ENCODE measurements around the gene PDHB.

The PDHB gene

GRCh38 chr3:58434990-58435389 is 1.4 kb upstream of the PDHB start:
- DNase-seq, result no peak

GRCh38 chr3:58434511-58434910 is 879 bp upstream of the PDHB start:
- DNase-seq, result no peak

GRCh38 chr3:58434168-58434504 is 504 bp upstream of the PDHB start:
- DNase-seq, result no peak

GRCh38 chr3:58432905-58433304 is 727 bp downstream of the PDHB start:
- DNase-seq, result no peak

- DNase-seq, result no peak
Observed at GRCh38 chr3:58429657-58430056, 4.0 kb downstream of the PDHB start.

- DNase-seq, result no peak
Observed at GRCh38 chr3:58427661-58428361, 5.8 kb downstream of the PDHB start.

GRCh38 chr3:58425782-58426181 is 7.8 kb downstream of the PDHB start:
- no peak for DNase-seq

GRCh38 chr3:58424613-58425012 is 9.0 kb downstream of the PDHB start:
- no peak for DNase-seq

- DNase-seq, result no peak
Observed at GRCh38 chr3:58422756-58423325, 10.8 kb downstream of the PDHB start.

- DNase-seq, result no peak
Observed at GRCh38 chr3:58421004-58421403, 12.6 kb downstream of the PDHB start.

GRCh38 chr3:58419780-58420507 is 13.7 kb downstream of the PDHB start:
- DNase-seq, result no peak

- DNase-seq, result no peak
Observed at GRCh38 chr3:58418227-58418626, 15.4 kb downstream of the PDHB start.

GRCh38 chr3:58417075-58417474 is 16.6 kb downstream of the PDHB start:
- DNase-seq, result no peak

GRCh38 chr3:58416191-58416590 is 17.4 kb downstream of the PDHB start:
- no peak for DNase-seq

- no peak for DNase-seq
Observed at GRCh38 chr3:58414538-58415197, 19.0 kb downstream of the PDHB start.

- DNase-seq, result no peak
Observed at GRCh38 chr3:58411851-58412830, 21.5 kb downstream of the PDHB start.

- DNase-seq, result no peak
Observed at GRCh38 chr3:58411036-58411435, 22.6 kb downstream of the PDHB start.

- no peak for DNase-seq
Observed at GRCh38 chr3:58409663-58410062, 24.0 kb downstream of the PDHB start.

GRCh38 chr3:58408906-58409305 is 24.7 kb downstream of the PDHB start:
- no peak for DNase-seq

GRCh38 chr3:58404396-58404795 is 29.2 kb downstream of the PDHB start:
- no peak for DNase-seq

GRCh38 chr3:58403513-58404109 is 30.0 kb downstream of the PDHB start:
- no peak for DNase-seq

- no peak for DNase-seq
Observed at GRCh38 chr3:58398669-58399333, 34.8 kb downstream of the PDHB start.

Measured in NCI-H524 treated with DMSO at 0.1 percent for 48 hours (cell line).